H9 (cell line): ENCODE results near the gene PLB1. TPM values are rescaled to one million over a fixed set of nuclear protein-coding genes. Genes with fewer than 3 reads are reported as not detected.

Source experiments
- DNase-seq: peaks from one replicate; pipeline ENCODE4 v3.0.0-alpha.2; 2017
- H2AFZ ChIP-seq: one replicate; pipeline ENCODE4 v1.6.1; 2013; ENCODE audit warnings: mild to moderate bottlenecking, low read length, control low read depth, moderate library complexity
- H2AK5ac ChIP-seq: 2 replicates; pipeline ENCODE4 v1.6.1; 2013; ENCODE audit warnings: low read length, control low read depth, mixed read lengths; ENCODE audit not compliant: insufficient read length
- H2BK120ac ChIP-seq: one replicate; pipeline ENCODE4 v1.6.1; 2013; ENCODE audit warnings: low read depth, mild to moderate bottlenecking, low read length, control low read depth, inconsistent platforms; ENCODE audit not compliant: poor library complexity, severe bottlenecking
- H2BK12ac ChIP-seq: 2 replicates; pipeline ENCODE4 v1.6.1; 2013; ENCODE audit warnings: low read length, control low read depth, mixed read lengths, low read depth; ENCODE audit not compliant: insufficient read length
- H2BK15ac ChIP-seq: 2 replicates; pipeline ENCODE4 v1.6.1; 2013; ENCODE audit warnings: low read depth, low read length, control low read depth
- H2BK20ac ChIP-seq: one replicate; pipeline ENCODE4 v1.6.1; 2013; ENCODE audit warnings: low read depth, mild to moderate bottlenecking, low read length, control low read depth, inconsistent platforms; ENCODE audit not compliant: poor library complexity, severe bottlenecking
- H2BK5ac ChIP-seq: 2 replicates; pipeline ENCODE4 v1.6.1; 2013; ENCODE audit warnings: low read length, control low read depth, mixed read lengths; ENCODE audit not compliant: insufficient read length
- H3K14ac ChIP-seq: 2 replicates; pipeline ENCODE4 v1.6.1; 2013; ENCODE audit warnings: low read length, control low read depth; ENCODE audit not compliant: insufficient read depth
- H3K18ac ChIP-seq: 2 replicates; pipeline ENCODE4 v1.6.1; 2013; ENCODE audit warnings: low read depth, mild to moderate bottlenecking, mixed read lengths, low read length, control low read depth; ENCODE audit not compliant: insufficient read length
- H3K23ac ChIP-seq: 2 replicates; pipeline ENCODE4 v1.6.1; 2013; ENCODE audit warnings: low read length, control low read depth, mixed read lengths, low read depth; ENCODE audit not compliant: insufficient read length
- H3K23me2 ChIP-seq: 2 replicates; pipeline ENCODE4 v1.6.1; 2013; ENCODE audit warnings: low read depth, mild to moderate bottlenecking, mixed read lengths, low read length, control low read depth; ENCODE audit not compliant: insufficient read length, poor library complexity, severe bottlenecking
- H3K27ac ChIP-seq: 2 replicates; pipeline ENCODE4 v1.5.1; 2013; ENCODE audit warnings: low read length, control low read depth, mixed read lengths, low read depth; ENCODE audit not compliant: insufficient read length
- H3K27me3 ChIP-seq: 2 replicates; pipeline ENCODE4 v1.6.1; 2013; ENCODE audit warnings: low read length, control low read depth, inconsistent platforms; ENCODE audit not compliant: insufficient read depth
- H3K4ac ChIP-seq: 2 replicates; pipeline ENCODE4 v1.6.1; 2013; ENCODE audit warnings: low read depth, mild to moderate bottlenecking, control low read depth, inconsistent platforms, low read length, moderate library complexity
- H3K4me1 ChIP-seq: 2 replicates; pipeline ENCODE4 v1.6.1; 2013; ENCODE audit warnings: low read length, control low read depth, inconsistent platforms; ENCODE audit not compliant: insufficient read depth
- H3K4me2 ChIP-seq: 2 replicates; pipeline ENCODE4 v1.6.1; 2013; ENCODE audit warnings: low read length, control low read depth, mixed read lengths; ENCODE audit not compliant: insufficient read length, insufficient read depth
- H3K56ac ChIP-seq: 2 replicates; pipeline ENCODE4 v1.6.1; 2013; ENCODE audit warnings: low read depth, mild to moderate bottlenecking, mixed read lengths, low read length, control low read depth; ENCODE audit not compliant: insufficient read length
- H3K79me1 ChIP-seq: 2 replicates; pipeline ENCODE4 v1.6.1; 2013; ENCODE audit warnings: low read depth, mild to moderate bottlenecking, moderate library complexity, low read length, control low read depth, inconsistent platforms; ENCODE audit not compliant: insufficient read depth, poor library complexity, severe bottlenecking
- H3K79me2 ChIP-seq: 2 replicates; pipeline ENCODE4 v1.6.1; 2013; ENCODE audit warnings: low read length, control low read depth, inconsistent platforms; ENCODE audit not compliant: insufficient read depth
- H3K9ac ChIP-seq: 2 replicates; pipeline ENCODE4 v1.6.1; 2013; ENCODE audit warnings: low read length, control low read depth, mixed read lengths; ENCODE audit not compliant: insufficient read length; ENCODE audit errors: extremely low read depth
- H3K9me3 ChIP-seq: one replicate; pipeline ENCODE4 v1.6.1; 2013; ENCODE audit warnings: low read depth, low read length, inconsistent platforms; ENCODE audit not compliant: control insufficient read depth
- H3T11ph ChIP-seq: one replicate; pipeline ENCODE4 v1.6.1; 2013; ENCODE audit warnings: mild to moderate bottlenecking, low read length, control low read depth, inconsistent platforms
- H4K20me1 ChIP-seq: one replicate; pipeline ENCODE4 v1.6.1; 2013; ENCODE audit not compliant: control insufficient read depth, insufficient read length, insufficient read depth
- H4K5ac ChIP-seq: 2 replicates; pipeline ENCODE4 v1.6.1; 2013; ENCODE audit warnings: low read depth, mild to moderate bottlenecking, mixed read lengths, low read length, control low read depth; ENCODE audit not compliant: insufficient read length
- H4K8ac ChIP-seq: replicated peaks from 2 replicates; pipeline ENCODE4 v1.6.1; 2013; ENCODE audit warnings: low read length, control low read depth, mixed read lengths, low read depth; ENCODE audit not compliant: insufficient read length
- H4K91ac ChIP-seq: 2 replicates; pipeline ENCODE4 v1.6.1; 2013; ENCODE audit warnings: low read depth, mild to moderate bottlenecking, moderate library complexity, mixed read lengths, low read length, control low read depth; ENCODE audit not compliant: insufficient read length
- H3K27ac Mint-ChIP-seq, 3 experiments: 2 replicates in 2 of 3; 3 replicates in 1 of 3; pipeline ENCODE4 v1.8.0; 2020 to 2021; ENCODE audit warnings: mixed read lengths in 3 of 3, mild to moderate bottlenecking in 1 of 3, moderate library complexity in 1 of 3
- H3K27me3 Mint-ChIP-seq: 2 replicates; pipeline ENCODE4 v1.8.0; 2021; ENCODE audit warnings: low read depth, mild to moderate bottlenecking, moderate library complexity, mixed read lengths
- H3K36me3 Mint-ChIP-seq, 3 experiments: 2 replicates in 2 of 3; 3 replicates in 1 of 3; pipeline ENCODE4 v1.8.0; 2020 to 2021; ENCODE audit warnings: low read depth in 3 of 3, mixed read lengths in 3 of 3; ENCODE audit not compliant: insufficient read depth in 1 of 3
- H3K4me1 Mint-ChIP-seq, 2 experiments: 2 replicates each; pipeline ENCODE4 v1.8.0; 2020; ENCODE audit warnings: mixed read lengths in 2 of 2
- H3K4me3 Mint-ChIP-seq, 2 experiments: 2 replicates in 1 of 2; 3 replicates in 1 of 2; pipeline ENCODE4 v1.8.0; 2020 to 2021; ENCODE audit warnings: mild to moderate bottlenecking in 2 of 2, mixed read lengths in 2 of 2, moderate library complexity in 1 of 2
- H3K9me3 Mint-ChIP-seq, 2 experiments: 2 replicates in 1 of 2; 3 replicates in 1 of 2; pipeline ENCODE4 v1.8.0; 2020; ENCODE audit warnings: mild to moderate bottlenecking in 2 of 2, mixed read lengths in 2 of 2, moderate library complexity in 1 of 2
- CTCF ChIP-seq: fragments of 200-600 bp; sonication (generic); conservative IDR thresholded peaks from 3 replicates; pipeline ENCODE4 v1.8.0; 2021; ENCODE audit warnings: antibody characterized with exemption, mild to moderate bottlenecking
- WGBS: extraction: QIAGEN DNeasy Blood & Tissue Kit; methylation state at CpG from one replicate; pipeline ENCODE4 v1.1.7; 2013; ENCODE audit warnings: missing lambda C conversion rate, low lambda C conversion rate, mixed read lengths; ENCODE audit not compliant: insufficient read length; ENCODE audit errors: extremely low coverage; 5-methylcytosine and 5-hydroxymethylcytosine counted together
- total RNA-seq: library from RNA; stranded (reverse); gene quantifications from 2 replicates; pipeline ENCODE4 v1.2.1, GENCODE V29; 2021

The PLB1 gene
- total RNA-seq, 1 experiment from 2014 or later: not detected

- Histone ChIP-seq H2BK120ac (no peak overlapping the region), H2BK5ac (no peak overlapping the region), H3K14ac (no peak overlapping the region), H4K8ac (no peak overlapping the region), H2BK12ac (no peak overlapping the region), H2AFZ (no peak overlapping the region), H3K4me1 (no peaks in the 10 kb centered on the region), H3K23ac (no peak overlapping the region), H3T11ph (no peak overlapping the region), H4K91ac (no peak overlapping the region), H3K4ac (no peak overlapping the region), H3K79me2 (no peaks in the 10 kb centered on the region), H3K18ac (no peak overlapping the region), H2AK5ac (no peak overlapping the region), H3K23me2 (no peaks in the 10 kb centered on the region), H4K5ac (no peak overlapping the region), H3K27ac (no peak overlapping the region), H4K20me1 (peaks cover 2% of the 10 kb centered on the region), H2BK15ac (no peak overlapping the region), H3K4me2 (no peak overlapping the region), H2BK20ac (no peak overlapping the region), H3K79me1 (no peaks in the 10 kb centered on the region), H3K9ac (no peak overlapping the region), H3K9me3 (no peaks in the 10 kb centered on the region), H3K56ac (no peak overlapping the region), H3K27me3 (no peaks in the 10 kb centered on the region)
- Mint-ChIP-seq H3K9me3 (peaks cover 3 to 10% of the 10 kb centered on the region in 2 experiments; a peak in 3 of 5 replicates), H3K36me3 (no peaks in the 10 kb centered on the region; a peak in 1 of 7 replicates), H3K4me1 (no peaks in the 10 kb centered on the region), H3K27ac (no peak overlapping the region), H3K27me3 (peaks cover 15% of the 10 kb centered on the region), H3K4me3 (no peak overlapping the region)
- WGBS: no CpG with 5 or more reads among the region's 2 CpGs
- TF ChIP-seq CTCF: no peak
- DNase-seq: no peak
Measured at GRCh38 chr2:28510184-28510583, 14.3 kb downstream of the PLB1 start.
